ENCODE data around the gene MLST8.

The MLST8 gene

DNA sequence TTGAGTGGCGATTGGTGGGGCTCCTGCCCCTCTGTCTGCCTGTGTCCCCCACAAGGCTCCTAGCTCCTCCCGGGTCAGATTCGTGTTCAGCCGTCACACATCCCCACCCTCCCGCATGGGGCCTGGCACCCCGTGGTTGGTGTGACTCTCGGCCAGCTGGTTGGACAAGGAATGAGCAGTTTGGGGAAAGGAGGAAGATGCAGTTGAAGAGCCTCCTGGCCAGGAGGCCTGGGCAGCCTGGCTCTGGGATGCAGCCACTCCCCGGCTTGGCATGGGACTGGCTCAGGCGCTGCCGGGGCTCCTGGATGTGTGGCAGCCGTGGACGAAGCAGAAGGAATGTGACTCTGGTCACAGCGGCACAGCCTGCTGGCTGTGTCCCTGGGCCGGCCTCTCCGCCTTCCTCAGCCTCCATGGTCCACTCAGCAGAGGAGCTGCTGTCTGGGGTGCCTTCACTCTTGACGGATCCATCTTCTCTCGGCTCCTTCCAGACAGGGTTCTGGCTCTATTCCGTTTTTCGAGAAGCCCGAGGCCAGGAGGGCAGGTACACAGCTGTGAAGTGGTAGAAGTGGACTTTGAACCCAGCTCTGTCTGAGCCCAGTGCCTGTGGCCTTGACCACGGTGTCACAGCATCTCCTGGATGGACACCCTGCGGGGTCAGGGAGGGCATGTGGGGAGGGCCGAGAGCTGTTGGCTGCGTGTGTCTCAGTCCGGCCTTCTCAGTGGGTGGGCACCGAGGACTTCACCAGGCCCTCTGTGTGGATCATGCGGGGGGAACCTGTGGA lies 47.6 kb upstream of the MLST8 start:
- TF ChIP-seq EZH2 (IDR thresholded peaks at IDR 0.05; ENCODE audit: borderline replicate concordance, low read depth, low read length, severe bottlenecking): no peak
- TF ChIP-seq, protein P1, sequence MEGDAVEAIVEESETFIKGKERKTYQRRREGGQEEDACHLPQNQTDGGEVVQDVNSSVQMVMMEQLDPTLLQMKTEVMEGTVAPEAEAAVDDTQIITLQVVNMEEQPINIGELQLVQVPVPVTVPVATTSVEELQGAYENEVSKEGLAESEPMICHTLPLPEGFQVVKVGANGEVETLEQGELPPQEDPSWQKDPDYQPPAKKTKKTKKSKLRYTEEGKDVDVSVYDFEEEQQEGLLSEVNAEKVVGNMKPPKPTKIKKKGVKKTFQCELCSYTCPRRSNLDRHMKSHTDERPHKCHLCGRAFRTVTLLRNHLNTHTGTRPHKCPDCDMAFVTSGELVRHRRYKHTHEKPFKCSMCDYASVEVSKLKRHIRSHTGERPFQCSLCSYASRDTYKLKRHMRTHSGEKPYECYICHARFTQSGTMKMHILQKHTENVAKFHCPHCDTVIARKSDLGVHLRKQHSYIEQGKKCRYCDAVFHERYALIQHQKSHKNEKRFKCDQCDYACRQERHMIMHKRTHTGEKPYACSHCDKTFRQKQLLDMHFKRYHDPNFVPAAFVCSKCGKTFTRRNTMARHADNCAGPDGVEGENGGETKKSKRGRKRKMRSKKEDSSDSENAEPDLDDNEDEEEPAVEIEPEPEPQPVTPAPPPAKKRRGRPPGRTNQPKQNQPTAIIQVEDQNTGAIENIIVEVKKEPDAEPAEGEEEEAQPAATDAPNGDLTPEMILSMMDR (IDR thresholded peaks at IDR 0.05; ENCODE audit: borderline replicate concordance, extremely low read depth, low read length, poor library complexity, severe bottlenecking): no peak
- Histone ChIP-seq H3K4me3 (ENCODE audit: low read depth in 1 of 2, low read length in 2 of 2) (peak overlapping the region in 1 of 2 experiments; percentile 95; a peak in 3 of 4 replicates), H3K27me3 (ENCODE audit: insufficient read depth, low read length, poor library complexity) (no peaks in the 10 kb centered on the region), H3K4me1 (ENCODE audit: insufficient read depth, low read length) (peaks cover 46% of the 10 kb centered on the region), H4K20me1 (ENCODE audit: insufficient read depth, low read length) (peaks cover 86% of the 10 kb centered on the region), H3K9me3 (ENCODE audit: insufficient read depth, low read length, severe bottlenecking) (no peaks in the 10 kb centered on the region), H3K36me3 (ENCODE audit: insufficient read depth, low read length) (peaks cover 39% of the 10 kb centered on the region), H3K4me2 (ENCODE audit: insufficient read depth, low read length) (peak overlapping the region; percentile 72), H3K27ac (ENCODE audit: low read length) (peak overlapping the region; percentile 74), H2AFZ (ENCODE audit: low read depth, low read length) (no peak overlapping the region), H3K9ac (ENCODE audit: low read depth, low read length) (peak overlapping the region; percentile 79), H3K79me2 (ENCODE audit: insufficient read depth, low read length) (peaks cover 92% of the 10 kb centered on the region)
- DNase-seq (no peak), ATAC-seq (ENCODE audit: insufficient read depth, low read depth) (no peak)

DNA sequence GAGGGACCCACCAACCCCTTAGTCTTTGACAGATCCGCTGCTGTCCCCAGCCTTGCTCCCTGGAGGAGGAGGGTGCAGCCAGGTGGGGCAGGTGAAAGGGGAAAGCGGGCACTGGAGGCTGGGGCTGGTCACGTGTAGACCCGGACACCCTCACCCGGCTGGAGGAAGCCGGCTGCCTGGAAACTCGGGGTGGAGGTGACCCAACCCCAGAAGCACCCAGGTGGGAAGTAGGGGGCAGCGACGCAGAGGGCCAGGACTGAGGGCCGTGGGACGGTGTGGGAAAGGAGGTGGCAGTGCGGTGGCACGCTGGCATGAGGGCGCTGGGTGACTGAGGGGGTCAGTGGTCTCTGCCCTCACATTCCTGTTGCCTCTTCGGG lies 47.0 kb upstream of the MLST8 start:
- H2AFZ ChIP-seq (ENCODE audit: low read depth, low read length): no peak overlapping the region
- H3K4me2 ChIP-seq (ENCODE audit: insufficient read depth, low read length): peak overlapping the region; percentile 72
- H3K9ac ChIP-seq (ENCODE audit: low read depth, low read length): peak overlapping the region; percentile 79
- no peak for ATAC-seq (ENCODE audit: insufficient read depth, low read depth)
- no peak for DNase-seq
- peaks cover 92% of the 10 kb centered on the region for H3K79me2 ChIP-seq (ENCODE audit: insufficient read depth, low read length)
- peaks cover under 1% of the 10 kb centered on the region for H3K9me3 ChIP-seq (ENCODE audit: insufficient read depth, low read length, severe bottlenecking)
- 0 out of 2 replicates have a peak overlapping the region, but pooled peaks have one; percentile 18 for H3K27ac ChIP-seq (ENCODE audit: low read length)
- H4K20me1 ChIP-seq (ENCODE audit: insufficient read depth, low read length): peaks cover 83% of the 10 kb centered on the region
- no peak for TF ChIP-seq EZH2 (IDR thresholded peaks at IDR 0.05; ENCODE audit: borderline replicate concordance, low read depth, low read length, severe bottlenecking)
- TF ChIP-seq, protein P1 (IDR thresholded peaks at IDR 0.05; ENCODE audit: borderline replicate concordance, extremely low read depth, low read length, poor library complexity, severe bottlenecking): no peak
- peaks cover 35% of the 10 kb centered on the region for H3K36me3 ChIP-seq (ENCODE audit: insufficient read depth, low read length)
- H3K27me3 ChIP-seq (ENCODE audit: insufficient read depth, low read length, poor library complexity): no peaks in the 10 kb centered on the region
- peaks cover 40% of the 10 kb centered on the region for H3K4me1 ChIP-seq (ENCODE audit: insufficient read depth, low read length)
- H3K4me3 ChIP-seq (ENCODE audit: low read depth in 1 of 2, low read length in 2 of 2): 0 out of 4 replicates have a peak overlapping the region, but pooled peaks of 1 of the 2 experiments have one; percentile 95

DNA sequence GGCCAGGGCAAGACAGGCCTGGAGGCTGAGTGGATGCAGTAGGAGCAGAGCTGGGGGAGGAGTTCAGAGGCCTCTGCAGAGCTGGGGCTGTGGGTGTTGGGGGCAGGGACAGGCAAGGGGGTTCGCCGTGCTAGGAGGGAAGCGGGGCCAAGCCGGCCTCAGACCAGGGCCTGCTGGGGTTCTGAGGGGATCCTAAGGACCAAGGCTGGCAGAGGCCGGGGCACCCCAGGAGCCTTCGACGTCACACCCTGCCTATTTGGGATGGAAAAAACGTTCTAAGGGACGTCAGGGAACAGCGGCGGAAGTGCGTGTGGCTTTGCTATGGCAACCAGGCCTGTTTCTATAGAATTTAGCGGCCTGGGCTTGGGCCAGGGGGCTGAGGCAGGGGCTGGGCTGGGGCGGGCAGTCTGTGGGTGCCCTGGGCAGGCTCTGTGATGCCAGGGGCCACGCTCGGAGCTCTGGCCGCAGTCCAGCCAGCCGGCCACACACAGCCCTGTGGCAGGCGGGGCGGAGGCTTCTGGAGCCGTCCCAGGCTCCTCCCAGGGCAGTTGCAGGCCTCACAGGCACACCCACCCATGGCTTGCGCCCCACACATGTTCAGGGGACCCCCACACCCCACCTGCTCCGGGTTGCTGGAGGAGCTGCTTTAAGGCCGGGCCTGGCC lies 45.9 kb upstream of the MLST8 start:
- no peak overlapping the region for H3K4me2 ChIP-seq (ENCODE audit: insufficient read depth, low read length)
- H3K4me3 ChIP-seq (ENCODE audit: low read depth in 1 of 2, low read length in 2 of 2): no peak overlapping the region
- H3K27ac ChIP-seq (ENCODE audit: low read length): no peak overlapping the region; the same call in 1 of the 2 replicates
- DNase-seq: no peak
- H2AFZ ChIP-seq (ENCODE audit: low read depth, low read length): no peak overlapping the region
- no peak for ATAC-seq (ENCODE audit: insufficient read depth, low read depth)
- peak overlapping the region; percentile 79; the same call in 1 of the 2 replicates for H3K9ac ChIP-seq (ENCODE audit: low read depth, low read length)
- peaks cover 11% of the 10 kb centered on the region for H3K9me3 ChIP-seq (ENCODE audit: insufficient read depth, low read length, severe bottlenecking)
- peaks cover 31% of the 10 kb centered on the region for H3K36me3 ChIP-seq (ENCODE audit: insufficient read depth, low read length)
- H3K4me1 ChIP-seq (ENCODE audit: insufficient read depth, low read length): peaks cover 29% of the 10 kb centered on the region
- H3K79me2 ChIP-seq (ENCODE audit: insufficient read depth, low read length): peaks cover 92% of the 10 kb centered on the region
- no peak for TF ChIP-seq EZH2 (IDR thresholded peaks at IDR 0.05; ENCODE audit: borderline replicate concordance, low read depth, low read length, severe bottlenecking)
- TF ChIP-seq, protein P1 (IDR thresholded peaks at IDR 0.05; ENCODE audit: borderline replicate concordance, extremely low read depth, low read length, poor library complexity, severe bottlenecking): no peak
- H4K20me1 ChIP-seq (ENCODE audit: insufficient read depth, low read length): peaks cover 79% of the 10 kb centered on the region
- H3K27me3 ChIP-seq (ENCODE audit: insufficient read depth, low read length, poor library complexity): no peaks in the 10 kb centered on the region

Data from DND-41 (cell line).